GM12878 (cell line): ENCODE data around the gene ZNF616.

Source experiments
- BHLHE40 ChIP-seq, 2 experiments: fragments of 450-650 bp in 1 of 2; IDR thresholded peaks; 2 replicates each; pipeline ENCODE4 v1.6.1; 2011 to 2017; ENCODE audit warnings: low read depth in 2 of 2, borderline replicate concordance in 1 of 2, improper control_type of control experiment in 1 of 2, low read length in 1 of 2, mild to moderate bottlenecking in 1 of 2
- CEBPB ChIP-seq, 2 experiments: fragments of 150-350 bp in 1 of 2; IDR thresholded peaks; 2 replicates each; pipeline ENCODE4 v1.6.1; 2012 to 2014; ENCODE audit warnings: low read depth in 2 of 2, low read length in 2 of 2, borderline replicate concordance in 1 of 2, inconsistent platforms in 1 of 2
- CHD4 ChIP-seq: fragments of 200-600 bp; sonication (generic); IDR thresholded peaks from 2 replicates; pipeline ENCODE4 v1.6.1; 2016; ENCODE audit warnings: mild to moderate bottlenecking
- CREB1 ChIP-seq: IDR thresholded peaks from 2 replicates; pipeline ENCODE4 v1.6.1; 2012; ENCODE audit warnings: low read depth, mild to moderate bottlenecking, inconsistent platforms
- CTCF ChIP-seq, 3 experiments: IDR thresholded peaks in 2 of 3; conservative IDR thresholded peaks in 1 of 3; 2 replicates each; pipeline ENCODE4 v1.5.1; 2011; ENCODE audit warnings: low read depth in 3 of 3, low read length in 3 of 3, mild to moderate bottlenecking in 3 of 3, control low read depth in 2 of 3, moderate library complexity in 2 of 3, inconsistent platforms in 1 of 3, mixed read lengths in 1 of 3; ENCODE audit not compliant: control insufficient read depth in 2 of 3, insufficient read depth in 1 of 3; ENCODE audit errors: extremely low read depth in 1 of 3
- EP300 ChIP-seq, 2 experiments: fragments of 150-350 bp in 1 of 2; IDR thresholded peaks; 2 replicates each; pipeline ENCODE4 v1.6.1; 2011 to 2012; ENCODE audit warnings: low read depth in 2 of 2, low read length in 2 of 2, borderline replicate concordance in 1 of 2, improper control_type of control experiment in 1 of 2, inconsistent platforms in 1 of 2; ENCODE audit not compliant: control insufficient read depth in 1 of 2
- HDAC6 ChIP-seq: fragments of 200-600 bp; sonication (generic); IDR thresholded peaks from one replicate; pipeline ENCODE4 v1.8.0; 2017; ENCODE audit warnings: antibody characterized with exemption; ENCODE audit not compliant: unreplicated experiment
- NFXL1 ChIP-seq: fragments of 450-650 bp; IDR thresholded peaks from 2 replicates; pipeline ENCODE4 v1.6.1; 2017; ENCODE audit warnings: antibody characterized with exemption, mild to moderate bottlenecking, borderline replicate concordance
- PML ChIP-seq: IDR thresholded peaks from 2 replicates; pipeline ENCODE4 v1.6.1; 2012; ENCODE audit warnings: low read length, inconsistent platforms
- POLR2AphosphoS5 ChIP-seq: IDR thresholded peaks from 2 replicates; pipeline ENCODE4 v1.6.1; 2011; ENCODE audit warnings: mild to moderate bottlenecking, low read length, inconsistent platforms
- RAD51 ChIP-seq: fragments of 450-650 bp; IDR thresholded peaks from 2 replicates; pipeline ENCODE4 v1.6.1; 2016; ENCODE audit warnings: moderate library complexity, mild to moderate bottlenecking, inconsistent platforms
- RFX5 ChIP-seq: IDR thresholded peaks from 2 replicates; pipeline ENCODE4 v1.6.1; 2011; ENCODE audit warnings: low read depth, low read length, improper control_type of control experiment
- TAF1 ChIP-seq: IDR thresholded peaks from 2 replicates; pipeline ENCODE4 v1.6.1; 2011; ENCODE audit warnings: mild to moderate bottlenecking, low read depth, low read length, borderline replicate concordance
- TCF7 ChIP-seq: IDR thresholded peaks from 2 replicates; pipeline ENCODE4 v1.6.1; 2014; ENCODE audit warnings: antibody characterized with exemption, borderline replicate concordance

DNA sequence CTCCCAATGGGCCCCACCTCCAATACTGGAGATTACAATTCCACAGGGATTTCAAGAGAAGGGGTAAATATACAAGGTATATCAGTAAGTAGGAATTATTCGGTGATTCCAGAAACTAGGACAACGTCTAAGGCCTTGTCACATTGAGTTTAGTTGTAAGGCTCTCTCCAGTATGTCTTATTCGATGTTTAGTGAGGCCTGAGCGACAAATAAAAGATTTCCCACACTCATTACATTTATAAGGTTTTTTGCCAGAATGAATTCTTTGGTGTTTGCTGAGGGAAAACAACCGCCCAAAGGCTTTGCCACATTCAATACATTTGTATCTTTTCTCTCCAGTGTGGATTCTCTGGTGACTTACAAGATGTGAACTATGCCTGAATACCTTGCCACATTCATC lies 25.0 kb downstream of the ZNF616 start:
- TF ChIP-seq CTCF (IDR thresholded peaks at IDR 0.05 in 2 of 3, conservative IDR thresholded peaks at IDR 0.05 in 1 of 3; ENCODE audit: control insufficient read depth in 2 of 3, extremely low read depth in 1 of 3, insufficient read depth in 1 of 3, low read depth in 3 of 3, low read length in 3 of 3) (no peak), NFXL1 (no peak), CHD4 (no peak), HDAC6 (no peak), POLR2AphosphoS5 (no peak), CEBPB (IDR thresholded peaks at IDR 0.05; ENCODE audit: borderline replicate concordance in 1 of 2, low read depth in 2 of 2, low read length in 2 of 2) (no peak), RFX5 (no peak), EP300 (IDR thresholded peaks at IDR 0.05; ENCODE audit: borderline replicate concordance in 1 of 2, control insufficient read depth in 1 of 2, low read depth in 2 of 2, low read length in 2 of 2) (no peak), CREB1 (no peak), PML (no peak), TAF1 (no peak), TCF7 (no peak), RAD51 (no peak), BHLHE40 (IDR thresholded peaks at IDR 0.05; ENCODE audit: borderline replicate concordance in 1 of 2, low read depth in 2 of 2, low read length in 1 of 2) (no peak)
